ENCODE results near the gene TMEM178B.
"Not testable (repeated sequence)": the region's sequence is repeated elsewhere in the genome, so short reads cannot be mapped to it uniquely, and the experiment has no call there.

TMEM178B gene

GRCh38 chr7:141356161-141356560 lies 282.3 kb downstream of the TMEM178B start:
- DNase-seq (ENCODE audit: low read depth), result no peak

- no peak for DNase-seq (ENCODE audit: low read depth)
Observed at GRCh38 chr7:141358386-141358785, 284.5 kb downstream of the TMEM178B start.

GRCh38 chr7:141359262-141359661 lies 285.4 kb downstream of the TMEM178B start:
- DNase-seq (ENCODE audit: low read depth), result no peak

- DNase-seq (ENCODE audit: low read depth), result no peak
Observed at GRCh38 chr7:141359740-141360415, 286.0 kb downstream of the TMEM178B start.

GRCh38 chr7:141360416-141360760 lies 286.5 kb downstream of the TMEM178B start:
- DNase-seq (ENCODE audit: low read depth), result no peak

- no peak for DNase-seq (ENCODE audit: low read depth)
Observed at GRCh38 chr7:141360803-141361202, 286.9 kb downstream of the TMEM178B start.

GRCh38 chr7:141361479-141361878 lies 287.6 kb downstream of the TMEM178B start:
- DNase-seq (ENCODE audit: low read depth), result no peak

GRCh38 chr7:141361960-141362359 lies 288.1 kb downstream of the TMEM178B start:
- no peak for DNase-seq (ENCODE audit: low read depth)

GRCh38 chr7:141362580-141363435 lies 288.9 kb downstream of the TMEM178B start:
- DNase-seq (ENCODE audit: low read depth), result no peak

GRCh38 chr7:141363748-141364147 lies 289.9 kb downstream of the TMEM178B start:
- DNase-seq (ENCODE audit: low read depth), result no peak

GRCh38 chr7:141366091-141366621 lies 292.3 kb downstream of the TMEM178B start:
- no peak for DNase-seq (ENCODE audit: low read depth)

GRCh38 chr7:141369422-141369821 lies 295.6 kb downstream of the TMEM178B start:
- DNase-seq (ENCODE audit: low read depth), result no peak

GRCh38 chr7:141370178-141370577 lies 296.3 kb downstream of the TMEM178B start:
- no peak for DNase-seq (ENCODE audit: low read depth)

GRCh38 chr7:141370650-141371049 lies 296.8 kb downstream of the TMEM178B start:
- no peak for DNase-seq (ENCODE audit: low read depth)

GRCh38 chr7:141374425-141374824 lies 300.6 kb downstream of the TMEM178B start:
- DNase-seq (ENCODE audit: low read depth), result no peak

- no peak for DNase-seq (ENCODE audit: low read depth)
Observed at GRCh38 chr7:141375442-141375841, 301.6 kb downstream of the TMEM178B start.

- no peak for DNase-seq (ENCODE audit: low read depth)
Observed at GRCh38 chr7:141377906-141378305, 304.0 kb downstream of the TMEM178B start.

- no peak for DNase-seq (ENCODE audit: low read depth)
Observed at GRCh38 chr7:141378405-141378804, 304.5 kb downstream of the TMEM178B start.

- no peak for DNase-seq (ENCODE audit: low read depth)
Observed at GRCh38 chr7:141381794-141382427, 308.0 kb downstream of the TMEM178B start.

GRCh38 chr7:141383356-141383755 lies 309.5 kb downstream of the TMEM178B start:
- DNase-seq (ENCODE audit: low read depth), result not testable (repeated sequence)

- DNase-seq (ENCODE audit: low read depth), result no peak
Observed at GRCh38 chr7:141386881-141387280, 313.0 kb downstream of the TMEM178B start.

GRCh38 chr7:141387521-141388217 lies 313.8 kb downstream of the TMEM178B start:
- DNase-seq (ENCODE audit: low read depth), result no peak

All from activated T-helper 9 cell treated with anti-CD3 and anti-CD28 coated beads, Interleukin-2, amount 50 U/mL, for 16 hours (primary cell).